ENCODE results near the gene EHD2.
"Not testable (repeated sequence)": the region's sequence is repeated elsewhere in the genome, so short reads cannot be mapped to it uniquely, and the experiment has no call there.

The EHD2 gene

DNA sequence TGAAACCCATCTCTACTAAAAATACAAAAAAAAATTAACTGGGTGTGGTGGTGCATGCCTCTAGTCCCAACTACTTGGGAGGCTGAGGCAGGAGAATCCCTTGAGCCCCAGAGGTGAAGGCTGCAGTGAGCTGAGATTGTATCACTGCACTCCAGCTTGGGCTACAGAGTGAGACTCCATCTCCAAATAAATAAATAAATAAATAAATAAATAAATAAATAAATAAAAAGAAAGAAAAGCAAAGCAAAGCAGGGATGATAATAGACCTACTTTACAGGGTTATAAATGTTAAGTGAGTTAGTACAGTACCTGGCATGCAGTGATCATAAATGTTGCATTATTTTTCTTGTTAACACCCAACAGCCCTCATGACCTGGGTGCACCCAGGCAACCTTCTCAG lies 1.6 kb downstream of the EHD2 start:
- not testable (repeated sequence) for DNase-seq

DNA sequence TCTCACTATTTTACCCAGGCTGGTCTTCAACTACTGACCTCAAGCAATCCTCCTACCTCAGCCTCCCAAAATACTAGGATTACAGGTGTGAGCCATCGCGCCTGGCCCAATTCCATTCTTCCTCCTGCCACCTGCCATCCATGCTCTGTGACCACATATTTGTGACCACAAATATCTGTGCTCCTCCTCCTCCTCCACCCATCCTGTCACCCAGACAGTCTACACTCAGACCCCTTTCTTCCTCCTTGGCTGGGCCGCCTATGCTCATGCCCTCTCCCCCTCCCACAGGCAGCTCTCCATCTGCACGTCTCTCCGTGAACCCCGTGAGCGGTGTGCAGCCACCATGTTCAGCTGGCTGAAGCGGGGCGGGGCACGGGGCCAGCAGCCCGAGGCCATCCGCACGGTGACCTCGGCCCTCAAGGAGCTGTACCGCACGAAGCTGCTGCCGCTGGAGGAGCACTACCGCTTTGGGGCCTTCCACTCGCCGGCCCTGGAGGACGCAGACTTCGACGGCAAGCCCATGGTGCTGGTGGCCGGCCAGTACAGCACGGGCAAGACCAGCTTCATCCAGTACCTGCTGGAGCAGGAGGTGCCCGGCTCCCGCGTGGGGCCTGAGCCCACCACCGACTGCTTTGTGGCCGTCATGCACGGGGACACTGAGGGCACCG lies 3.2 kb downstream of the EHD2 start:
- no peak for DNase-seq

DNA sequence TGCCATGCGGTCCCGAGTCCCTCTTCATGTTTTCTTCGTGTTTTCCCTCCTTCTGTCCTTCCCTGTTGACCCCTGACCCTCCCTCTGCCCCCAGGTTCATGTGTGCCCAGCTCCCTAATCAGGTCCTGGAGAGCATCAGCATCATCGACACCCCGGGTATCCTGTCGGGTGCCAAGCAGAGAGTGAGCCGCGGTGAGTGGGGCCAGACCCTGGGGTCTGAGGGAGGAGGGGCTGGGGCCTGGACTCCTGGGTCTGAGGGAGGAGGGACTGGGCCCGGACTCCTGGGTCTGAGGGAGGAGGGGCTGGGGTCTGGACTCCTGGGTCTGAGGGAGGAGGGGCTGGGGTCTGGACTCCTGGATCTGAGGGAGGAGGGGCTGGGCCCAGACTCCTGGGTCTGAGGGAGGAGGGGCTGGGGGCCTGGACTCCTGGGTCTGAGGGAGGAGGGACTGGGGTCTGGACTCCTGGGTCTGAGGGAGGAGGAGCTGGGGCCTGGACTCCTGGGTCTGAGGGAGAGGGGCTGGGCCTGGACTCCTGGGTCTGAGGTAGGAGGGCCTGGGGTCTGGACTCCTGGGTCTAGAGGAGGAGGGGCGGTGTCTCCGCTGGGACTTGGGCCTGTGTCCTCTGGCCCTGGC lies 5.3 kb downstream of the EHD2 start:
- not testable (repeated sequence) for DNase-seq

DNA sequence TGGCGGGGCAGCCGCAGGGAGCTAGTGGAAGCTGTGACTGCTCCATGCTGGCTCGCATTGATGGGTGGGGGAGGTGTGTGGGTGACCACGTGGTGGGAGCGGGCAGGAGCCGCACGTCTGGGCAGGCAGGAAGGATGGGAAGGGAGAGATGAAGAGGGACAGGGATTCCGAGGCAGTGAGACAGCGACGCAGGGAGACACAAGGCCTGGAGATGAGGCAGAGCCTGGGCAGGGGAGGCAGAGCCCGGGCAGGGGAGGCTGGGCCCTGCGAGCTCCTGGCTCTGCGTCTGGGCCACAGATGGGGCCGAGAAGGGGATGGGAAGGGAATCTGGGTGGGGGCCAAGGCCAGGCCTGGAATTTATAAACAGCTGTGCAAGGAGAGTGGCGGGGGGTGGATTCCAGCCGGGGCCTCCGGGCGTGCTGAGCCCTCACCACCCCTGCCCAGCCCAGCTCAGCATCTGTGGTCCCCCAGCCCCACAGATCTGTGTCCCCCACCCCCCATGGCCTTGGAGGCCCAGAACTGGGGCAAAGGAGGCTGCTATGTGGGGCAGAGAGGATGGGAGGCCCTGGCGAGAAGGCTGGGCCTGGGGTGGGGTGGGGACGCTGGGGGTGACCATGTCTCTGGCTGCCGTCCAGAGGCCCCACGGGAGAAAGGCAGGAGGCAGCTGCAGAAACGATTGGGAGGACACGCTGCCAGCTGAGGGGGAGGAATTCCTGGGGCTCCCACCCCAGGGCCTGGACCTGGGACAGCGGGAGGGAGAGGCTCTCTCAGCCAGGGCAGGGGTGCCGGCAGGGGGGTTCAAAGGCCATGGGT lies 6.0 kb downstream of the EHD2 start:
- DNase-seq = peak in 44 of 51 donors; percentile 17 to 81 (median 54)

DNA sequence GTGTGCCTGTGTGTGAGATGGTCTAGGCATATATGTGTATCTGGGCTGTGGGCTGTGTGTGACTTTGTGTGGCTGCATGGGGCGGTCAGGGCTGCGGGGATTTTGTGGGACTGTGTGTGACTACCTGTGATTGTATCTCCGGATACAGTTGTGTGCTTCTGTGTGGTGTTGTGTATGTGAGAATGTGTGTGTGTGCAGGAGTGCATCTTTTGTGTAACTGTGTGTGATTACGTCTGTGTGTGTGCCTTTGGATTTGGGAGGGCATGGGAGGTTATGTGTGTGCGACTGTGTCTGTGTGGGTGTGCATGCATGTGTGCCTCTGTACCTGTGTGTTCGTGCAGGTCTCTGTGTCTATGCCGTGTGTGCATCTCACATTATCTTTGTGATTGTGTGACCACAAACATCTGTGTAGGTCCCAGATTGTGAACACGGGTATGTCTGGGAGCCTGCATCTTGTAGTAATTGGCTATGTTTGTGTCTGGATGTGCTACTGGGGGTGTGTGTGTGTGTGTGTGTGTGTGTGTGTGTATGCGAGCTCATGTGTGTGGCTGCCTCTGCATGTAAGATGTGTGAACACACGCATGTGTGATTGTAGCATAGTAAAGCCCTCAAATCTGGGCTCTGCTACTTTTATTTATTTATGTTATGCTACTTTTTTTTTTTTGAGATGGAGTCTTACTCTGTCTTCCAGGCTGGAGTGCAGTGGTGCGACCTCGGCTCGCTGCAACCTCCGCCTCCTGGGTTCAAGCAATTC lies 7.6 kb downstream of the EHD2 start:
- DNase-seq = no peak

DNA sequence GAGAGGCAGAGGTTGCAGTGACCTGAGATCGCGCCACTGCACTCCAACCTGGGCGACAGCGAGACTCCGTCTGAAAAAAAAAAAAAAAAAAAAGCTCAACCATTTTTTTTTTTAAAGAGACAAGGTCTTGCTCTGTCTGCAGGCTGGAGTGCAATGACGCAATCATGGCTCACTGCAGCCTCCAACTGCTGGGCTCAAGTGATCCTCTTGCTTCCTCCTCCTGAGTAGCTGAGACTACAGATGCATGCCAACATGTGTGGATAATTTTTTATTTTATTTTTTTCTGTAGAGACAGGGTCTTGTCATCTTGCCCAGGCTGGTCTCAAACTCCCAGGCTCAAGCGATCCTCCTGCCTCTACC lies 10.3 kb downstream of the EHD2 start:
- peak in 2 of 51 donors; percentile 5 for DNase-seq

DNA sequence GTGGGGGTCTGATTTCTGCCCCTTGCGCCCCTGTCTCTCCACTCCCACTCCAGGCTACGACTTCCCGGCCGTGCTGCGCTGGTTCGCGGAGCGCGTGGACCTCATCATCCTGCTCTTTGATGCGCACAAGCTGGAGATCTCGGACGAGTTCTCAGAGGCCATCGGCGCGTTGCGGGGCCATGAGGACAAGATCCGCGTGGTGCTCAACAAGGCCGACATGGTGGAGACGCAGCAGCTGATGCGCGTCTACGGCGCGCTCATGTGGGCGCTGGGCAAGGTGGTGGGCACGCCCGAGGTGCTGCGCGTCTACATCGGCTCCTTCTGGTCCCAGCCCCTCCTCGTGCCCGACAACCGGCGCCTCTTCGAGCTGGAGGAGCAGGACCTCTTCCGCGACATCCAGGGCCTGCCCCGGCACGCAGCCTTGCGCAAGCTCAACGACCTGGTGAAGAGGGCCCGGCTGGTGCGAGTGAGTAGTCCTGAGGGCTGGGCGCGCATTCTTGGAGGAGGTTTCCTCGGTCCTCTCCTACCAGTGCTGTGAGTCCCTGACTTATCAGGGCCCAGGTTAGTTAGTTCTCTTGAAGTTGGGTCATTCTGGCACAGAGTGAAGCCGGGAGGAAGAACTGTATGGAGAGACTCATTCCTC lies 12.7 kb downstream of the EHD2 start:
- DNase-seq = no peak

DNA sequence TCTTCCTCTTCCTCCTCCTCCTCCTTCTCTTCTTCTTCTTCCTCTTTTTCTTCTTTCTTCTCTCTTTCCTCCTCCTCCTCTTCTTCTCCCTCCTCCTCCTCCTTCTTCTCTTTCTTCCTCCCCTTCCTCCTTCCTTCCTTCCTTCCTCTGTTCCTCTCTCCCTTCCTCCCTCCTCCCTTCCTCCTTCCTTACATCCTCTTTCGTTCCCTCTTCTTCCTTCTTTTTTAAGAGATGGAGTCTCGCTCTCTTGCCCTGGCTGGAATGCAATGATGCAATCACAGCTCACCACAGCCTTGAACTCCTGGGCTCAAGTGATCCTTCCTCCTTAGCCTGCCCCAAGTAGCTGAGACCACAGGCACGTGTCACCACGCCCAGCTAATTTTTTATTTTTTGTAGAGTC lies 13.2 kb downstream of the EHD2 start:
- DNase-seq = no peak

DNA sequence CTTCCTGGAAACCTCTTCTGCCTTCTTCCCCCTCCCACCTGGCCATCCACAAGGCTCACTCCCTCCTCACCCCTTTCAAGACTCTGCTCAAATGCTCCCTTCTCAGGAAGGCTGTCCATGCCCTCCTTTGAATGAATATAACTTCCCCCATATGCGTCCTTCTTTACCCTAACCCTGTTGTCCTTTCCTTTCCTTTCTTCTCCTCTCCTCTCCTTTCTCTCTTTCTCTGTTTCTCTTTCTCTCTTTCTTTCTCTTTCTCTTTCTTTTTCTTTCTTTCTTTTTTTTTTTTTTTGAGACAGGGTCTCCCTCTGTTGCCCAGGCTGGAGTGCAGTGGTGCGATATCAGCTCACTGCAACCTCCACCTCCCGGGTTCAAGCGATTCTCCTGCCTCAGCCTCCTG lies 15.1 kb downstream of the EHD2 start:
- not testable (repeated sequence) for DNase-seq

DNA sequence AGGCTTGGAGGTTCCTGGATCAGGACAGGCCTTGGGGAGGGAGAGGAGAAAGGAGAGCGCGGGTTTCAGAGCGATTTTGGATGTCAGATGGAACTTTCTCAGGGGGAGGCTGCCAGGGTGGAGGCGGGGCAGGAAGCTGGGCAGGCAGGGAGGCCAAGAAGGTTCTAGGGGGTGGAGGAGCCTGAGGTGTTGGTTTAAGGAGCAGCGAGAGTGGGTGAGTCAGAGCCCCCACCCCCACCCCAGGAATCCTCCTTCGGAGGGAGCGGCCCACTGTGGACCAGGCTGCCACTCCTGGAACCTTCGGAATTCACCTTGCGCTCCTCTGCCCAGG lies 16.2 kb downstream of the EHD2 start:
- peak in 3 of 51 donors; percentile 7 to 13 (median 11) for DNase-seq

DNA sequence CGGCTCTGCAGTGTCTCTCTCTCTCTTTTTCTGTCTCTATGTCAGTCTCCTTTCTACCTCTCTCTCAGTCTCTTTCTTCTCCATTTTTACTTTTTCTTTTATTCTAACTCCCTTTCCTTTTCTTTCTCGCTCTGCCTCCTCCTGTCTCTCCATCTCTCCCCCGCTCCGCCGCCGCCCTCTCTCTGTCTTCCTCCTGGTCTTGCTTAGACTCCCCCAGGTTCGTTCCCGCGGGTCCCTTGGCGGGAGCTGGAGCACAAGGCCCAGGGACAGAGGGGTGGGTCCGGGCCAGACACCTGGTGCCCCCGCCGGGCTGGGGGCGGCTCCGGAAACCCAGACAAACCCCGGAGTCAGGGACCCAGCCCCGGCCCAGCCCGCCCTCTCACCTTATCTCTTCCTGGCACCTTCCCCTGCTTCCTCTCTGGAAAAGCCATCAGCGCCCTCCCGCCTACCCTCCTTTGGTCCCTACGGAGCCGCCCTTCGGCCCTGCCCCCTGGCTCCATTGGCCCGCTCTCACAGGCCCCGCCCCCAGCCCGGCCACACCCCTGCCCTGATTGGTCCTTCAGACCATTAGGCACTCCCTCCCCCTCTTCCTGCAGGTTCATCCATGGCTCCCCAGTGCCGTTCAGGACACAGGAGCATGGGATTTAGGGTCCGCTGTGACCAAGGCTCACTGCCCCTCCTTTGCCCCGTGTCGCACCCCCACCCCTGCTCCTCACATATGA lies 16.7 kb downstream of the EHD2 start:
- peak in 6 of 51 donors; percentile 7 to 45 (median 12) for DNase-seq

DNA sequence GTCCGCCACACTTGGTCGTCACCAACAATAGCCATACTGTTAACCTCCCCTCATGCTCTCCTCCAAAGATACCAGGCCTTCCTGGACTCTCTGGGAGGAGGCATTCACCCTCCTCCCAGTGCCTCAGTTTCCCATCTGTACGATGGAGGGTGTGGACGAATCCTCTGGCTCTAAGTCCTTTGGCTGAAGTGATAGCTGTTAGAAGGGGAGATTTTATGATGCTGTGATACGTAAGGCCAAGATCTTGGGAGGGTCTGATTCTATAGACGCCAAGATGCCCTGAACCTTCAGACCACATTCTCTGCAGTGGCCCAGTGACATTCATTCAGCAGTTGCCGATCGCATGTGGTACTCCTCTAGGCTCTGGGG lies 17.3 kb downstream of the EHD2 start:
- no peak for DNase-seq

DNA sequence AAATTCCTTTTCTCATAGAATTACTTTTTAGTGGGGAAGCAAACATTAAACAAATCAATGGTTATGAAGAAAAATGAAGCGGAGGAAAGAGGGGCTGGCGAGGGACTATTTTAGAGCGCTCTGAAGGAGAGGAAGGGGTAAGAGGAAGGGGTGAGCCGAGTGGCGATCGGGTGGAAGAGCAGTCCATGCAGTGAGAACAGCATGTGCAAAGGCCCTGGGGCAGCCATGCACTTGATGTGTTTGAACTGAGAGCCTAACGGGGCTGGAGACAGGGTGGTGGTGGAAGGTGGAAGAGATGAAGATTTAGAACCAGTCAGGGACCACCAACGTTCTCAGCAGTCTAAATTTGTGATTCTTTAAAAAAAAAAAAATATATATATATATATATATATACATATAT lies 17.7 kb downstream of the EHD2 start:
- no peak for DNase-seq

DNA sequence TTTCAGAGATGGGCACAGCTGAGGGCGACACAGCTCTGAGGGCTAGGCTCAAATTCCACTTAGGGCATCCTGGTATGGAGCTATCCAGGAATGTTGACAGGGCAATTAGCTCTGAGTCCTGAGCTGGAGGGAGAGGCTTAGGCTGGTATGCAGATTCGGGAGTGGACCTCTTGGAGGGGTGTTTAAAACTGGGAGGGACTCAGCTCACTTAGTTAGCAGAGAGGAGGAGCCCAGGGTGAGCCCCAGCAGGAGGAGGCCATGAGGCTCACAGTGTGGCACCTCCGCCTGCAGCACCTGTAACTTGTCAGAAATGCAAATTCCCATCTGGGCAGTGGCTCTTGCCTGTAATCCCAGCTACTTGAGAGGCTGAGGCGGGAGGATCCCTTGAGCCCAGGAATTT lies 21.9 kb downstream of the EHD2 start:
- no peak for DNase-seq

DNA sequence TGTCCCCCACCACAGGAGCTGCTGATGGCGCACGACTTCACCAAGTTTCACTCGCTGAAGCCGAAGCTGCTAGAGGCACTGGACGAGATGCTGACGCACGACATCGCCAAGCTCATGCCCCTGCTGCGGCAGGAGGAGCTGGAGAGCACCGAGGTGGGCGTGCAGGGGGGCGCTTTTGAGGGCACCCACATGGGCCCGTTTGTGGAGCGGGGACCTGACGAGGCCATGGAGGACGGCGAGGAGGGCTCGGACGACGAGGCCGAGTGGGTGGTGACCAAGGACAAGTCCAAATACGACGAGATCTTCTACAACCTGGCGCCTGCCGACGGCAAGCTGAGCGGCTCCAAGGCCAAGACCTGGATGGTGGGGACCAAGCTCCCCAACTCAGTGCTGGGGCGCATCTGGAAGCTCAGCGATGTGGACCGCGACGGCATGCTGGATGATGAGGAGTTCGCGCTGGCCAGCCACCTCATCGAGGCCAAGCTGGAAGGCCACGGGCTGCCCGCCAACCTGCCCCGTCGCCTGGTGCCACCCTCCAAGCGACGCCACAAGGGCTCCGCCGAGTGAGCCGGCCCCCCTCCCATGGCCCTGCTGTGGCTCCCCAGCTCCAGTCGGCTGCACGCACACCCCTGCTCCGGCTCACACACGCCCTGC lies 27.8 kb downstream of the EHD2 start:
- no peak for DNase-seq

DNA sequence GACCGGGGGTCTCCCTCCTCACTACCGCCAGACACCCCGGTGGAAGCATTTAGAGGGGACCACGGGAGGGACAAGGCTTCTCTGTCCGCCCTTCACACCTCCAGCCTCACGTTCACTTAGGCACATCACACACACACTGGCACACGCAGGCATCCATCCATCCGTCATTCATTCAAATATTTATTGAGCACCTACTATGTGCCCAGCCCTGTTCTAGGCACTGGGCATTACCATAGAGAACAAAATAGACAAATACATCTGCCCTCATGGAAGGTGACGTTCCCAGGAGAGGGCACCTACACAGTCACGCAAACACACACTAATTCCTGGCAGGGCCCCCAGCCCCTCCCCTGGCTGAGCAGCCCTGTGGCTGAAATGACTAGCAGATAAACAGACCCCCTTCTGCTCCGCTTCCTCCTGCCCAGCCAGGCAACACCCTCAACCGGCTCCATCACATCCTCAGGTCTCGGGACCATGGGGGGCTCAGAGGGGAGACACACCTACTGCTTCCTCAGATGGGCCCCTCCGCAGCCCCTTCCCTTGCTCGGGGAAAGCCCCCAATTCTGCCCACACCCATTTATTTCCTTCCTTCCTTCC lies 28.4 kb downstream of the EHD2 start:
- no peak for DNase-seq

DNA sequence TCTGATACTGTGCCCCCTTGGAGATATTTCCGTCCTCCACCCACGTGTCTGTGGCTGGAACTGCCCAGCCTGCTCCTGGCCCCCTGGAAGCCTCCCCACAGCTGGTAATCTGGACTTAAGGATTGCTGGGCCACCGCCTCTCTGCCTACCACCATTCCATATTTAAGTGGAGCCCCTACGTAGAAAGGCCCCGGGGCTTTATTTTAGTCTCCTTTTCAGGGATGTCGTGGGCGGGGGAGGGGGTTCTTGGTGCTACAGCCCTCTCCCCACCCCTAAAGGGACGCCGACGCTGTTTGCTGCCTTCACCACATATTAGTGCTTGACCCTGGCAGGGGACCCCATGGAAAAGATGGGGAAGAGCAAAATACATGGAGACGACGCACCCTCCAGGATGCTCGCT lies 29.4 kb downstream of the EHD2 start:
- DNase-seq = no peak

DNA sequence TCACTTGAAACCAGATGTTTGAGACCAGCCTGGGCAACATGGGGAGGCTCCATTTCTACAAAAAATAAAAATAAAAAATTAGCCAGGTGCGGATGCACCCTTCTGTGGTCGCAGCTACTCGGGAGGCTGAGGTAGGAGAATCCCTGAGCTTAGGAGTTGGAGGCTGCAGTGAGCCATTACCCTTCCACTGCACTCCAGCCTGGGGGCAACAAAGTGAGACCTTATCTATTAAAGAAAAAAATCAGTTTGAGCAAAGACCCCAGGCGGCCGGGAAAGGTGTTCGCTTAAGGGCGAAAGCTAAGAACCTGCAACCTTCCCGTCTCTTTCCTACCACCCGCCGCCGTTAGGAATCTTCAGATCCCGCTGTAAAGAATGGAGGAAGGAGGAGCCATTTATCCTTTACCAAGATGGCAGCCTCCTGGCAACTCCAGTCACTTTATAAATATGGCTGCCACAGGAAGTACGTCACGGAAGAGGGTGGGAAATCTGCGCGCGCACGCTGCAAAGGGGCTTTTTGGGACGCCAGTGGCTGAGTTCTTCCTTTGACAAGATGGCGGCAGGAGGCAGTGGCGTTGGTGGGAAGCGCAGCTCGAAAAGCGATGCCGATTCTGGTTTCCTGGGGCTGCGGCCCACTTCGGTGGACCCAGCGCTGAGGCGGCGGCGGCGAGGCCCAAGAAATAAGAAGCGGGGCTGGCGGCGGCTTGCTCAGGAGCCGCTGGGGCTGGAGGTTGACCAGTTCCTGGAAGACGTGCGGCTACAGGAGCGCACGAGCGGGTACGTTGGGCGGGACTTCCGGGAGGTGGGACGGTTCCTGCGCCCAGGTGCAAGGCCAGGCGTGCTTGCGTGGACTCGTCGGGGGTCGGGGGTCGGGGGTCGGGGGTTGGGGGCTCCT lies 32.0 kb downstream of the EHD2 start, which contains the start of gene NOP53:
TSS of gene NOP53 (plus strand) at position 537 of the 892 bp plus-strand sequence. CDS start at position 551, 14 bp downstream.
- peak; percentile 72 to 98 (median 94) for DNase-seq

DNA sequence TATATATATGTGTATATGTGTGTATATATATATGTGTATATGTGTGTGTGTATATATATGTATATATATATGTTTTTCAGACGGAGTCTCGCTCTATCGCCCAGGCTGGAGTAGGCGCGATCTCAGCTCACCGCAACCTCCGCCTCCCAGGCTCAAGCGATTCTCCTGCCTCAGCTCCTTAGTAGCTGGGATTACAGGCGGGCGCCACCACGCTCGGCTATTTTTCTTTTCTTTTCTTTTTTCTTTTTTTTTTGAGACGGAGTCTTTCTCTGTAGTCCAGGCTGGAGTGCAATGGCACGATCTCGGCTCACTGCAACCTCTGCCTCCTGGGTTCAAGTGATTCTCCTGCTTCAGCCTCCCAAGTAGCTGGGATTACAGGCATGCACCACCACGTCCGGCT lies 32.9 kb downstream of the EHD2 start:
- DNase-seq = not testable (repeated sequence)
